ENCODE results near the gene IFNAR1. TPM values are rescaled to one million over a fixed set of nuclear protein-coding genes. Genes with fewer than 3 reads are reported as not detected.

IFNAR1 gene
- total RNA-seq, 1 experiment from 2014 or later = 20.5 TPM

DNA sequence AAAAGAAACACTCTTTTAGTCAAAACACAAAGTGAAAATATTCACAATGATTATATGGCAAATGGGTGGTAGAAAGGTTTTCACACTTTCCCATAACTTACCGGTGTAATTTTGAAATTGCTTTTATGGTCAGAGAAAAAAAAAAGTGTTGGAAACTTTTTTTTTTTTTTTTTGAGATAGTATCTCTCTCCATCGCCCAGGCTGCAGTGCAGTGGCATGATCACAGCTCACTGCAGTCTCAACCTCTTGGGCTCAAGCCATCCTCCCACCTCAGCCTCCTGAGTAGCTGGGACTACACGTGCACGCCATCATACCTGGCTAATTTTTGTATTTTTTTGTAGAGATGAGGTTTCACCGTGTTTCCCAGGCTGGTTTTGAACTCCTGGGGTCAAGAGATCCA is 81.7 kb downstream of the IFNAR1 start:
- no peaks in the 10 kb centered on the region for H3K27me3 ChIP-seq (ENCODE audit: insufficient read depth, low read length)
- no TSS peak for BruUV-seq (replicated peaks)
- no peak overlapping the region for H3K4me2 ChIP-seq (ENCODE audit: low read length)
- no peak overlapping the region for H3K4me3 ChIP-seq (replicated peaks in 1 of 2; ENCODE audit: low read depth in 1 of 2, low read length in 2 of 2)
- ChIA-PET RAD21 (ENCODE audit: low non-redundant PET in 1 of 2, low total read pairs in 2 of 2, uncharacterized antibody in 2 of 2, unreplicated experiment in 2 of 2) (no interaction called here), CTCF (interaction anchor here (0.8 kb wide), 1 partner anchor 155 kb away, joined by 3 read pairs; no protein-coding TSS in a partner anchor), POLR2A (no interaction called here)
- H3K9me2 ChIP-seq (ENCODE audit: insufficient read depth) = no peaks in the 10 kb centered on the region
- H3K9ac ChIP-seq (ENCODE audit: low read length) = no peak overlapping the region
- DNase-seq (ENCODE audit: low read depth, low spot score) (no peak), ATAC-seq (no peak)
- H3K9me3 ChIP-seq (ENCODE audit: control insufficient read depth in 1 of 2, insufficient read depth in 1 of 2, low read depth in 1 of 2, low read length in 2 of 2) = no peaks in the 10 kb centered on the region
- TF ChIP-seq, protein P1, sequence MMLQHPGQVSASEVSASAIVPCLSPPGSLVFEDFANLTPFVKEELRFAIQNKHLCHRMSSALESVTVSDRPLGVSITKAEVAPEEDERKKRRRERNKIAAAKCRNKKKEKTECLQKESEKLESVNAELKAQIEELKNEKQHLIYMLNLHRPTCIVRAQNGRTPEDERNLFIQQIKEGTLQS (IDR thresholded peaks at IDR 0.05) = no peak
- TF ChIP-seq EZH2phosphoT487 (IDR thresholded peaks at IDR 0.05; ENCODE audit: borderline replicate concordance) = no peak
- no peak for TF ChIP-seq EZH2 (IDR thresholded peaks at IDR 0.05)
- intact Hi-C loops (cut with micrococcal nuclease) = no loop called here
- H4K20me1 ChIP-seq (ENCODE audit: insufficient read depth) = no peaks in the 10 kb centered on the region
- peaks cover 27 to 45% of the 10 kb centered on the region in 2 experiments for H3K4me1 ChIP-seq (ENCODE audit: control insufficient read depth in 1 of 2, insufficient read depth in 2 of 2, low read length in 2 of 2)
- H3K36me3 ChIP-seq (ENCODE audit: control insufficient read depth in 1 of 2, insufficient read depth in 2 of 2, low read length in 2 of 2) = no peaks in the 10 kb centered on the region
- no peak overlapping the region for H3K27ac ChIP-seq (ENCODE audit: low read depth, low read length)
- H3K79me2 ChIP-seq (ENCODE audit: insufficient read depth, low read length) = peaks cover 67% of the 10 kb centered on the region
- H2AFZ ChIP-seq (ENCODE audit: low read depth, low read length, poor library complexity, severe bottlenecking) = no peak overlapping the region

Other genes with a start within 250 kb of the IFNAR1 start
- gene IFNAR2, start 95.0 kb upstream of the IFNAR1 start, total RNA-seq (2021; ENCODE audit: unreplicated experiment) = 12.3 TPM
- 13.7 TPM for gene IL10RB, start 58.6 kb upstream of the IFNAR1 start, total RNA-seq (2021; ENCODE audit: unreplicated experiment)
- gene IFNGR2, start 78.4 kb downstream of the IFNAR1 start, total RNA-seq (2021; ENCODE audit: unreplicated experiment) = 44.6 TPM
- gene TMEM50B, start 155.0 kb downstream of the IFNAR1 start, total RNA-seq (2021; ENCODE audit: unreplicated experiment) = 18.8 TPM
- 0.81 TPM for gene DNAJC28, start 166.7 kb downstream of the IFNAR1 start, total RNA-seq (2021; ENCODE audit: unreplicated experiment)
- gene GART, start 217.1 kb downstream of the IFNAR1 start, total RNA-seq (2021; ENCODE audit: unreplicated experiment) = 241 TPM
- gene SON, start 218.1 kb downstream of the IFNAR1 start, total RNA-seq (2021; ENCODE audit: unreplicated experiment) = 195 TPM